ENCODE data around the gene KIRREL1.

KIRREL1 gene

DNA sequence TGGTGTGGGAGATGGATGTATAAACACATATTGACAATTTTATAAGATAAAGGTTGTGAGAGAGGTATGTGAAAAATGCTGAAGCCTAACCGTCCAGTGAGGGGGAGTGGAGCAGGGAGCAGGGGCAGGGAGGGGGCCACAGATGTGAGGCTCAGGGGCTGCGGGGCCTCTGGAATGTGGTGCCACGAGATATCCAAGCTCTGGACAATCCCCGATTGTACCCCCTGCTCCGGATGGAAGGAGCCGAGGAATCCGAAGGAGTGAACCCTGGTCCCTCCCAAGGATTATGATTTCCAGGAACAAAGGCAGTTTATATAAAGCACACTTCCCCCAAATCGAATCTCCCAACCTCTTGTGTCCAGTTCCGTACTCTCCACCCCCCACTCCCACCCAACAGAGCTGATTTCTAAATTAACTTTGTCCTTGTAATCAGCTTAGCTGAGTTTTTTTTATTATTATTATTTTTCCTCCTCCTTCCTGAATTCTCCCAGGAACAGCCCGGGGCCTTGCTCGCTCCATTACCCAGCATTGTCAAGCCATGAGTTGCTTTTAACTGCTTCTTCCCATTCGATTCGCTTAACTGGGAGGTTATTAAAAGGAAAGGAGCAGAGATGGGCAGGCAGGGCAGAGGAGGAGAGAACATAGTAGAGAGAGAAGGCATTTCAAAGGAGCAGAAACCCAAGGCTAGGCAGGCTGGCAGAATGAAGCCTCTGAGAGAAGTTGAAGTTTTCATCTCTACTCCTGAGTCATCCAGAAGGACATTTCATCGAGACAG, 9.4 kb downstream of the KIRREL1 start:
- POLR2A ChIA-PET = interaction anchor here (0.6 to 2.0 kb wide), 3 partner anchors 8 to 17 kb away, joined by 3 to 8 read pairs (median 4); no protein-coding TSS in a partner anchor
- H3K4me3 ChIP-seq (ENCODE audit: low read depth, low read length) = no peak overlapping the region
- TF ChIP-seq CTCF (IDR thresholded peaks at IDR 0.05; ENCODE audit: insufficient read depth, low read length, missing control alignments) = no peak
- CTCF ChIA-PET = interaction anchor here (0.7 to 47.5 kb wide), 12 partner anchors 9 to 117 kb away, joined by 3 to 2279 read pairs (median 7); partner anchors contain the start of gene KIRREL1
- DNase-seq (ENCODE audit: low read depth, low spot score) = no peak

- H3K4me3 ChIP-seq (ENCODE audit: low read depth, low read length) = no peak overlapping the region; the same call in 1 of the 2 replicates
- no peak for TF ChIP-seq CTCF (IDR thresholded peaks at IDR 0.05; ENCODE audit: insufficient read depth, low read length, missing control alignments)
- no peak for DNase-seq (ENCODE audit: low read depth, low spot score)
- CTCF ChIA-PET = interaction anchor here (1.6 to 47.5 kb wide), 6 partner anchors 8 to 117 kb away, joined by 6 to 2279 read pairs (median 13); partner anchors contain the start of gene KIRREL1
- POLR2A ChIA-PET = interaction anchor here (0.6 to 2.0 kb wide), 2 partner anchors 13 to 16 kb away, joined by 3 to 8 read pairs; no protein-coding TSS in a partner anchor
These were observed 10.0 kb downstream of the KIRREL1 start for GRCh38 chr1:158003406-158003800.

- no peak for DNase-seq (ENCODE audit: low read depth, low spot score)
- POLR2A ChIA-PET = no interaction called here
- no peak overlapping the region for H3K4me3 ChIP-seq (ENCODE audit: low read depth, low read length)
- no peak for TF ChIP-seq CTCF (IDR thresholded peaks at IDR 0.05; ENCODE audit: insufficient read depth, low read length, missing control alignments)
- CTCF ChIA-PET = interaction anchor here (0.9 to 6.6 kb wide), 7 partner anchors 9 to 113 kb away, joined by 3 to 84 read pairs (median 4); partner anchors contain the start of gene KIRREL1
These were observed 11.8 kb downstream of the KIRREL1 start for GRCh38 chr1:158005224-158005623.

- CTCF ChIA-PET = interaction anchor here (0.8 to 9.4 kb wide), 12 partner anchors 12 to 111 kb away, joined by 3 to 94 read pairs (median 4); partner anchors contain the start of gene KIRREL1
These were observed 13.7 kb downstream of the KIRREL1 start for GRCh38 chr1:158007180-158007579.

DNA sequence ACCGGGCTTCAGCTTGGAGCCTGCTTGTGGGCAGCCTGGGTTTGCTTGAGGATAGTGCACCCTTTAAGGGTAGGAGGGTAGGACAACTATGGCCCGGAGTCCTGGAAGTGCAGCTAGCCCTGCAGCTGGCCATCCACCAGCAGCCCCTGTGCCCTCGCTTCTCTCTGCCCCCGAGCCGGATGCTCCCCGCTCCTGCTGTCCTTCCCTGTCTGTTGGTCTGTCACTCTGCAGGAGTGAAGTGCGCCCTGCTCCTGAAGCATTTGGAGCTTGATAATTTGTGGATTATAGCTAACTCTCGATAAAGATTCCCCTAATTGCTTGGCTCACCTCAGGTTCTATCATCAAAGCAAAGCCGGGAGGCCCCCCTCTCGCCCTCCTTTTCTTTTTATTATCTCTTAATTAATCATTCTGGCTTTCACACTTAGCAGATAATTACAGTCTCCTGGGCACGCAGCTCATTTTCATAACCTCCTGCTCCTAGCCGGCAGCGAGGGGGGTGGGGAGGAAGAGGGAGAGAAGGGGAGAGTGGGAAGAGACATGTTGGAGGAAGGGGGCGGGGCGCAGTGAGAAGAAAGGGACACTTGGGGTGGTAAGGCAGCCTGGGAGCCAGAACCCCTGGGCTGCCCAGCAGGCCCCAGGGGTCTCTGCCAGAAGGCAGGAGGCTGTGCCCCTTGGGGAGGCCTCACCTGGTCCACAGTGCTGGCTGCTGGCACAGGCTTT, 14.4 kb downstream of the KIRREL1 start:
- TF ChIP-seq CTCF (IDR thresholded peaks at IDR 0.05; ENCODE audit: insufficient read depth, low read length, missing control alignments) = no peak
- DNase-seq (ENCODE audit: low read depth, low spot score) = no peak
- no peak overlapping the region for H3K4me3 ChIP-seq (ENCODE audit: low read depth, low read length)
- CTCF ChIA-PET = interaction anchor here (0.8 to 9.4 kb wide), 11 partner anchors 12 to 110 kb away, joined by 3 to 94 read pairs (median 4); partner anchors contain the start of gene KIRREL1
- POLR2A ChIA-PET = interaction anchor here (1.6 kb wide), 1 partner anchor 12 kb away, joined by 5 read pairs; no protein-coding TSS in a partner anchor

More at GRCh38 chr1:158007180-158007579, 13.7 kb downstream of the KIRREL1 start:
- DNase-seq (ENCODE audit: low read depth, low spot score) = no peak
- H3K4me3 ChIP-seq (ENCODE audit: low read depth, low read length) = no peak overlapping the region
- POLR2A ChIA-PET = no interaction called here
- no peak for TF ChIP-seq CTCF (IDR thresholded peaks at IDR 0.05; ENCODE audit: insufficient read depth, low read length, missing control alignments)
